WTC11 (cell line): ENCODE data around the gene ATF5. TPM values are rescaled to one million over a fixed set of nuclear protein-coding genes. Genes with fewer than 3 reads are reported as not detected.

Experiments used
- ATAC-seq: fragments of 200-7000 bp; cut with Tn5 transposase; 2 replicates; pipeline ENCODE4 v1.10.0; 2021; ENCODE audit warnings: mild to moderate bottlenecking, moderate library complexity
- CTCF ChIA-PET: fragments of 300-600 bp; sonication (Branson Sonifier 250); formaldehyde crosslinking; loops from one replicate; lab custom pipeline; 2021; ENCODE audit warnings: antibody characterized with exemption; lab: Charles Lee
- POLR2A ChIA-PET: fragments of 350-600 bp; sonication (Branson Sonifier 250); formaldehyde crosslinking; loops from one replicate; lab custom pipeline; 2021; ENCODE audit warnings: antibody characterized with exemption; lab: Charles Lee
- DNase-seq: peaks from one replicate; pipeline ENCODE4 v3.0.0; 2021; ENCODE audit warnings: low spot score
- H3K27ac Mint-ChIP-seq: 2 replicates; pipeline ENCODE4 v1.8.0; 2021; ENCODE audit warnings: mixed read lengths
- H3K27me3 Mint-ChIP-seq: 2 replicates; pipeline ENCODE4 v1.8.0; 2021; ENCODE audit warnings: low read depth, mild to moderate bottlenecking, moderate library complexity, mixed read lengths
- H3K36me3 Mint-ChIP-seq: 2 replicates; pipeline ENCODE4 v1.8.0; 2021; ENCODE audit warnings: mixed read lengths
- H3K4me1 Mint-ChIP-seq: 2 replicates; pipeline ENCODE4 v1.8.0; 2022; ENCODE audit warnings: mixed read lengths
- H3K4me3 Mint-ChIP-seq: 2 replicates; pipeline ENCODE4 v1.8.0; 2021; ENCODE audit warnings: mild to moderate bottlenecking, moderate library complexity, mixed read lengths
- H3K9me3 Mint-ChIP-seq: 2 replicates; pipeline ENCODE4 v1.8.0; 2021; ENCODE audit warnings: mixed read lengths
- ATF1 ChIP-seq: sonication (generic); formaldehyde crosslinking; IDR thresholded peaks from 2 replicates; pipeline ENCODE4 v1.8.1; 2023; ENCODE audit warnings: mild to moderate bottlenecking, moderate library complexity, missing genetic modification reagents
- ATF6 ChIP-seq: sonication (generic); formaldehyde crosslinking; IDR thresholded peaks from 2 replicates; pipeline ENCODE4 v1.8.1; 2023; ENCODE audit warnings: mild to moderate bottlenecking, missing genetic modification reagents
- CREB1 ChIP-seq: sonication (generic); formaldehyde crosslinking; IDR thresholded peaks from 2 replicates; pipeline ENCODE4 v1.8.0; 2023; ENCODE audit warnings: mild to moderate bottlenecking, missing genetic modification reagents
- ELF4 ChIP-seq: sonication (generic); formaldehyde crosslinking; IDR thresholded peaks from 2 replicates; pipeline ENCODE4 v1.8.1; 2022; ENCODE audit warnings: low read depth, mild to moderate bottlenecking, moderate library complexity, missing genetic modification reagents
- ESRRA ChIP-seq: sonication (generic); formaldehyde crosslinking; IDR thresholded peaks from 2 replicates; pipeline ENCODE4 v1.8.1; 2022; ENCODE audit warnings: mild to moderate bottlenecking, missing genetic modification reagents, borderline replicate concordance
- GABPB1 ChIP-seq: sonication (generic); formaldehyde crosslinking; IDR thresholded peaks from 2 replicates; pipeline ENCODE4 v1.8.1; 2023; ENCODE audit warnings: mild to moderate bottlenecking, missing genetic modification reagents
- HMGXB4 ChIP-seq: sonication (generic); formaldehyde crosslinking; IDR thresholded peaks from 2 replicates; pipeline ENCODE4 v1.8.1; 2023; ENCODE audit warnings: mild to moderate bottlenecking, moderate library complexity, missing genetic modification reagents
- MLX ChIP-seq: sonication (generic); formaldehyde crosslinking; IDR thresholded peaks from 2 replicates; pipeline ENCODE4 v1.8.1; 2023; ENCODE audit warnings: mild to moderate bottlenecking, missing genetic modification reagents, moderate library complexity
- NFE2L1 ChIP-seq: sonication (generic); formaldehyde crosslinking; IDR thresholded peaks from 2 replicates; pipeline ENCODE4 v1.8.1; 2023; ENCODE audit warnings: missing genetic modification reagents
- NR1H2 ChIP-seq: sonication (generic); formaldehyde crosslinking; IDR thresholded peaks from 2 replicates; pipeline ENCODE4 v1.9.0; 2021; ENCODE audit warnings: mild to moderate bottlenecking, moderate library complexity, missing genetic modification reagents
- SMAD4 ChIP-seq: sonication (generic); formaldehyde crosslinking; IDR thresholded peaks from 2 replicates; pipeline ENCODE4 v1.8.0; 2022; ENCODE audit warnings: mild to moderate bottlenecking, missing genetic modification reagents
- STAT6 ChIP-seq: sonication (generic); formaldehyde crosslinking; conservative IDR thresholded peaks from 2 replicates; pipeline ENCODE4 v1.8.1; 2023; ENCODE audit warnings: mild to moderate bottlenecking, low read depth, missing genetic modification reagents, moderate library complexity
- TP53 ChIP-seq: sonication (generic); formaldehyde crosslinking; IDR thresholded peaks from 2 replicates; pipeline ENCODE4 v1.8.1; 2023; ENCODE audit warnings: mild to moderate bottlenecking, missing genetic modification reagents
- ZNF219 ChIP-seq: sonication (generic); formaldehyde crosslinking; IDR thresholded peaks from 2 replicates; pipeline ENCODE4 v1.8.0; 2023; ENCODE audit warnings: missing genetic modification reagents, mild to moderate bottlenecking, borderline replicate concordance
- ZNF396 ChIP-seq: fragments of 250-450 bp; sonication (Bioruptor Pico); IDR thresholded peaks from 2 replicates; pipeline ENCODE4 v1.8.0; 2021; ENCODE audit warnings: mild to moderate bottlenecking, moderate library complexity, borderline replicate concordance
- ZNF423 ChIP-seq: fragments of 250-450 bp; sonication (Bioruptor Pico); IDR thresholded peaks from 2 replicates; pipeline ENCODE4 v2.1.2; 2022; ENCODE audit warnings: mild to moderate bottlenecking, moderate library complexity
- ZNF532 ChIP-seq: fragments of 250-450 bp; sonication (Bioruptor Pico); IDR thresholded peaks from 2 replicates; pipeline ENCODE4 v1.9.0; 2021; ENCODE audit warnings: mild to moderate bottlenecking, borderline replicate concordance
- total RNA-seq: library from RNA; stranded (reverse); gene quantifications from 3 replicates; pipeline ENCODE4 v1.2.3, GENCODE V29; 2021

ATF5 gene
- total RNA-seq, 1 experiment from 2014 or later: 10.8 TPM

- no peak for TF ChIP-seq ZNF532 (CRISPR knock-in tag)
- TF ChIP-seq ZNF423: no peak
- no peak for TF ChIP-seq MLX
- TF ChIP-seq ATF1 (CRISPR knock-in tag): no peak
- no peak for TF ChIP-seq NFE2L1 (CRISPR knock-in tag)
- no peak for TF ChIP-seq STAT6
- TF ChIP-seq GABPB1 (CRISPR knock-in tag): no peak
- TF ChIP-seq HMGXB4 (CRISPR knock-in tag): no peak
- TF ChIP-seq TP53 (CRISPR knock-in tag): no peak
- TF ChIP-seq, all 79 proteins: peak for 0
Measured at GRCh38 chr19:49891393-49891792, 37.6 kb upstream of the ATF5 start (continued).

- Mint-ChIP-seq H3K9me3 (no peaks in the 10 kb centered on the region), H3K36me3 (peaks cover 14% of the 10 kb centered on the region; the same call in 1 of the 2 replicates), H3K4me1 (peaks cover 15% of the 10 kb centered on the region), H3K27ac (peak overlapping the region; percentile 52; the same call in 1 of the 2 replicates), H3K27me3 (peaks cover 50% of the 10 kb centered on the region), H3K4me3 (no peak overlapping the region)
- POLR2A ChIA-PET: interaction anchor here (0.6 kb wide), 1 partner anchor 254 kb away, joined by 5 read pairs; no protein-coding TSS in a partner anchor
- CTCF ChIA-PET: interaction anchor here (1.8 kb wide), 1 partner anchor 21 kb away, joined by 6 read pairs; no protein-coding TSS in a partner anchor
- DNase-seq (no peak), ATAC-seq (no peak)
- TF ChIP-seq SMAD4 (CRISPR knock-in tag) (no peak), ZNF219 (no peak)
Measured at GRCh38 chr19:49892716-49893115, 36.3 kb upstream of the ATF5 start.

- H3K27me3 Mint-ChIP-seq: peaks cover 43% of the 10 kb centered on the region
- ChIA-PET POLR2A (interaction anchor here (0.6 to 1.6 kb wide), 3 partner anchors 17 to 64 kb away, joined by 4 to 7 read pairs (median 4); partner anchors contain the start of genes AKT1S1 and TBC1D17), CTCF (interaction anchor here (0.5 to 1.8 kb wide), 6 partner anchors 8 to 143 kb away, joined by 3 to 6 read pairs (median 5); no protein-coding TSS in a partner anchor)
- no peaks in the 10 kb centered on the region for H3K9me3 Mint-ChIP-seq
- 0 out of 2 replicates have a peak, but pooled peaks cover 7% of the 10 kb centered on the region for H3K36me3 Mint-ChIP-seq
- no peak overlapping the region for H3K27ac Mint-ChIP-seq
- peaks cover 15% of the 10 kb centered on the region for H3K4me1 Mint-ChIP-seq
- no peak overlapping the region for H3K4me3 Mint-ChIP-seq
- ATAC-seq (no peak), DNase-seq (no peak)
- TF ChIP-seq ELF4 (CRISPR knock-in tag) (no peak), ATF6 (CRISPR knock-in tag) (no peak), ESRRA (CRISPR knock-in tag) (no peak), NR1H2 (CRISPR knock-in tag) (no peak), HMGXB4 (CRISPR knock-in tag) (no peak), GABPB1 (CRISPR knock-in tag) (no peak), CREB1 (CRISPR knock-in tag) (no peak), ZNF396 (CRISPR knock-in tag) (no peak)
Measured at GRCh38 chr19:49894011-49894664, 34.9 kb upstream of the ATF5 start.
